Activated naive CD8-positive, alpha-beta T cell treated with anti-CD3 and anti-CD28 coated beads, Interleukin-2, amount 50 U/mL, for 24 hours (primary cell): ENCODE data around the gene INPP5K.
"Not testable (repeated sequence)": the region's sequence is repeated elsewhere in the genome, so short reads cannot be mapped to it uniquely, and the experiment has no call there.

Experiments
- ATAC-seq: fragments of 150-1000 bp; cut with Tn5 transposase; one replicate; pipeline ENCODE4 v1.10.0; 2021
- DNase-seq: peaks from one replicate; pipeline ENCODE4 v3.0.0; 2021
- H3K27ac Mint-ChIP-seq: one replicate; pipeline ENCODE4 v1.8.0; 2021; ENCODE audit warnings: mild to moderate bottlenecking, mixed read lengths
- H3K27me3 Mint-ChIP-seq: one replicate; pipeline ENCODE4 v1.8.0; 2021; ENCODE audit warnings: mixed read lengths
- H3K36me3 Mint-ChIP-seq: one replicate; pipeline ENCODE4 v1.8.0; 2021; ENCODE audit warnings: low read depth, mixed read lengths
- H3K4me1 Mint-ChIP-seq: one replicate; pipeline ENCODE4 v1.8.0; 2021; ENCODE audit warnings: mixed read lengths
- H3K4me3 Mint-ChIP-seq: one replicate; pipeline ENCODE4 v1.8.0; 2021; ENCODE audit warnings: mild to moderate bottlenecking, moderate library complexity, mixed read lengths
- H3K9me3 Mint-ChIP-seq: one replicate; pipeline ENCODE4 v1.8.0; 2021; ENCODE audit warnings: mixed read lengths

Gene INPP5K

GRCh38 chr17:1529863-1530262 is 13.5 kb upstream of the INPP5K start:
- H3K36me3 Mint-ChIP-seq = peaks cover 17% of the 10 kb centered on the region
- DNase-seq = no peak
- no peaks in the 10 kb centered on the region for H3K9me3 Mint-ChIP-seq
- ATAC-seq = no peak
- H3K4me1 Mint-ChIP-seq = no peaks in the 10 kb centered on the region
- H3K4me3 Mint-ChIP-seq = no peak overlapping the region
- H3K27me3 Mint-ChIP-seq = no peaks in the 10 kb centered on the region
- no peak overlapping the region for H3K27ac Mint-ChIP-seq

- H3K4me3 Mint-ChIP-seq, H3K27me3 Mint-ChIP-seq, DNase-seq, ATAC-seq, H3K27ac Mint-ChIP-seq, H3K9me3 Mint-ChIP-seq, H3K4me1 Mint-ChIP-seq: not testable (repeated sequence)
- H3K36me3 Mint-ChIP-seq = peaks cover 16% of the 10 kb centered on the region
These were observed 10.5 kb upstream of the INPP5K start for GRCh38 chr17:1526876-1527275.

DNA sequence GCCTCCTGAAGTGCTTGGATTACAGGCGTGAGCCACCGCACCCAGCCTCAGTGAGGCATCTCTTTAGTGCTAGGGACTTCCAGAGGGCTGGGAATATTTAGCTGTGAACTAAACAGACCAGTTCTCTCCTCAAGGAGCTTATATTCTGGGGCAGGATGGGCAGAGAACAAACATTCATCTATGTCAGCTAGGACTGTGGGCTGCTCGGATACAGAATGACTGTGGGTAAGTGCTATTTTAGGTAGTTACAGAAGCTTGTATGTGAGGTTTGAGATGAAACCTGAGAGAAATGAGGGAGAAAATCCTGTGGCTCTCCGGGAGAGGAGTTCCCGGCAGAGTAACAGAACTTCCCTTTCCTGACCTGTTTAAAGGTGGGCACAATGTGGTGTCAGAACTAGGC is 6.2 kb upstream of the INPP5K start:
- H3K36me3 Mint-ChIP-seq = peaks cover 10% of the 10 kb centered on the region
- H3K9me3 Mint-ChIP-seq = no peaks in the 10 kb centered on the region
- H3K4me1 Mint-ChIP-seq = peaks cover 10% of the 10 kb centered on the region
- ATAC-seq = no peak
- H3K4me3 Mint-ChIP-seq = no peak overlapping the region
- no peaks in the 10 kb centered on the region for H3K27me3 Mint-ChIP-seq
- DNase-seq = no peak
- H3K27ac Mint-ChIP-seq = no peak overlapping the region

- ATAC-seq (no peak), DNase-seq (no peak)
- Mint-ChIP-seq H3K27me3 (no peaks in the 10 kb centered on the region), H3K27ac (no peak overlapping the region), H3K36me3 (peaks cover 10% of the 10 kb centered on the region), H3K4me1 (peaks cover 12% of the 10 kb centered on the region), H3K9me3 (no peaks in the 10 kb centered on the region), H3K4me3 (no peak overlapping the region)
These were observed 4.8 kb upstream of the INPP5K start for GRCh38 chr17:1521086-1521640.

- Mint-ChIP-seq H3K9me3 (no peaks in the 10 kb centered on the region), H3K4me1 (peaks cover 22% of the 10 kb centered on the region), H3K27me3 (no peaks in the 10 kb centered on the region), H3K4me3 (no peak overlapping the region), H3K27ac (no peak overlapping the region), H3K36me3 (peaks cover 6% of the 10 kb centered on the region)
- DNase-seq (no peak), ATAC-seq (no peak)
These were observed 3.3 kb upstream of the INPP5K start for GRCh38 chr17:1519678-1520077.

- Mint-ChIP-seq H3K9me3 (no peaks in the 10 kb centered on the region), H3K27ac (no peak overlapping the region), H3K36me3 (peaks cover 6% of the 10 kb centered on the region), H3K4me1 (peaks cover 24% of the 10 kb centered on the region), H3K4me3 (peak overlapping the region; percentile 86), H3K27me3 (no peaks in the 10 kb centered on the region)
- ATAC-seq (no peak), DNase-seq (no peak)
These were observed 2.0 kb upstream of the INPP5K start for GRCh38 chr17:1518410-1518809.

GRCh38 chr17:1515640-1516387 is 598 bp downstream of the INPP5K start:
- Mint-ChIP-seq H3K9me3 (no peaks in the 10 kb centered on the region), H3K4me3 (peak overlapping the region; percentile 86), H3K27ac (peak overlapping the region; percentile 77), H3K27me3 (no peaks in the 10 kb centered on the region), H3K36me3 (peaks cover 3% of the 10 kb centered on the region), H3K4me1 (peaks cover 24% of the 10 kb centered on the region)
- DNase-seq = peak; percentile 38
- ATAC-seq = peak; percentile 1

DNA sequence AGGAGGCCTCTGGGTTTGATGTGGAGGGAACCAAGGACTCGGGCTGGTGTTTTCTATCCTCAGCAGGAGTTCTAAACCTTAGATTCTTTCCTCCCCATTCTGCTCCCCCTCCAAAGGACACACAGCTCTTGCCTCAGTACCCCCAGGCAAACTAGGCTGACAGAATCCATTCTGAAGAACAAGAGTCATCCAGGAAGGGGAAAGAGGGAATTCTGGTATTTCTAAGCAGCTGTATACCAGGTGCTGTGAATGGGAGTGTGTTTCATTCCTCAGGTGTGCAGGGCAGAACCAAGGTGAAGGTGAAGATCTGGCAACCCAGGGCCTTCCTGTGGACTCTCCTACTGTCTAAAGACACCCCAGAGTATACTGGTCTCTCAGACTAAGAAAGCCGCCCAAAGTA is 4.1 kb downstream of the INPP5K start:
- ATAC-seq = no peak
- H3K4me3 Mint-ChIP-seq = no peak overlapping the region
- H3K4me1 Mint-ChIP-seq = peaks cover 12% of the 10 kb centered on the region
- no peaks in the 10 kb centered on the region for H3K9me3 Mint-ChIP-seq
- no peak overlapping the region for H3K27ac Mint-ChIP-seq
- H3K27me3 Mint-ChIP-seq = no peaks in the 10 kb centered on the region
- peaks cover 5% of the 10 kb centered on the region for H3K36me3 Mint-ChIP-seq
- DNase-seq = no peak

- Mint-ChIP-seq H3K4me3 (no peak overlapping the region), H3K4me1 (peaks cover 12% of the 10 kb centered on the region), H3K27ac (no peak overlapping the region), H3K36me3 (peaks cover 5% of the 10 kb centered on the region), H3K9me3 (no peaks in the 10 kb centered on the region), H3K27me3 (no peaks in the 10 kb centered on the region)
- DNase-seq = no peak
- no peak for ATAC-seq
These were observed 4.6 kb downstream of the INPP5K start for GRCh38 chr17:1511756-1512321.

DNA sequence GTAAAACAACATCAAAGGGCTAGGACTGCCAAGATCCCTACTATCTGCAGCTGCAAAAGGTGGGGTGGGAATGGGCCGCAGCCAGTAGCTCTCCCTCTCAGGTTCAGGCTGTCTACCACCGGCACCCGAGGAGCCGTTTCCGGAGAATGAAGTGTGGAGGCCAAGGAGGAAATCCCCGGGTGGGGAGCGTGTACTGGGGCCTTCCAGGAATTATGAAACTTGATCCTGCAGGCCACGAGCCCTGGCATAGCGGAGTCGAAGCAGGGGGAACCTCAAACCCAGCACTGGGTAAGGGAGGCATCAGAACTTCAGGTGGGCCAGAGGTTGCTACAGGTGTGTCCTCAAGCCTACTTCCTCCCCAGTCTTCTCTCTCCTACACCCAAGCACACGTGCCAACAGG is 5.1 kb downstream of the INPP5K start:
- Mint-ChIP-seq H3K9me3 (no peaks in the 10 kb centered on the region), H3K4me3 (no peak overlapping the region), H3K36me3 (peaks cover 5% of the 10 kb centered on the region), H3K4me1 (peaks cover 12% of the 10 kb centered on the region), H3K27me3 (no peaks in the 10 kb centered on the region), H3K27ac (no peak overlapping the region)
- ATAC-seq (no peak), DNase-seq (no peak)

GRCh38 chr17:1509290-1509881 is 7.0 kb downstream of the INPP5K start:
- H3K27ac Mint-ChIP-seq = no peak overlapping the region
- no peak for ATAC-seq
- H3K9me3 Mint-ChIP-seq = no peaks in the 10 kb centered on the region
- no peak overlapping the region for H3K4me3 Mint-ChIP-seq
- H3K4me1 Mint-ChIP-seq = peaks cover 1% of the 10 kb centered on the region
- no peaks in the 10 kb centered on the region for H3K27me3 Mint-ChIP-seq
- H3K36me3 Mint-ChIP-seq = peaks cover 5% of the 10 kb centered on the region
- DNase-seq = no peak

- H3K36me3 Mint-ChIP-seq, H3K9me3 Mint-ChIP-seq, ATAC-seq, H3K4me3 Mint-ChIP-seq, H3K27me3 Mint-ChIP-seq, DNase-seq, H3K4me1 Mint-ChIP-seq, H3K27ac Mint-ChIP-seq: not testable (repeated sequence)
These were observed 7.7 kb downstream of the INPP5K start for GRCh38 chr17:1508709-1509108.

DNA sequence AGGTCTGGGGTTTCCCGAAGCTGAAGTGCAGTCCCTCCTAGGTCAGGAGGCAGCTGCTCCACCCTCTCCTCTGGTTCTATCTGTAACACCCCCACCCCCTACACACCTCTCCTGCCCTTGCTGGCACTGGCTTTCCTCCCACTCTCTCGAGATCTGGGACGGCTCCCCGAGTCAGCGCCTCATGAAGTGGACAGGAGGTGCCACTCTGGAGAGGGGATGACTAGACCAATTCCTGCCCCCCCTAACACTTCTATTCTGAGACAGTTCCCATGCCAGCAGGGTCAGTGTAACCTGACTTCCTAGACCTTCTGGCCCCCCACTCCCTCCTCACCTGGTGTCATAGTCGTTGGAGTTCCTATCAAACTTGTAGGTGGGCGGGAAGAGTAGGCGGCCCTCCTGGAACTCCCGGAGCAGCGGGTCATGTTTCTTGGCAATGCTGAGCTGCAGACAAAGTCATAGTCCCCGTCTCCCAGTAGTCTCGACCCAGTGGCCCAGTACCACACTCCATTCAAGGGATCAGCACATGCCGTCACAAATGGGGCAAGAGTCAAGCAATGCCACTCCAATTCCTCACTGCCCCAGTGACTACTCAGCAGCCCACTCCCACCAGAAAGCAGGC is 9.7 kb downstream of the INPP5K start:
- ATAC-seq (no peak), DNase-seq (no peak)
- no peak overlapping the region for H3K4me3 Mint-ChIP-seq
- no peaks in the 10 kb centered on the region for H3K9me3 Mint-ChIP-seq
- no peaks in the 10 kb centered on the region for H3K27me3 Mint-ChIP-seq
- peaks cover 8% of the 10 kb centered on the region for H3K36me3 Mint-ChIP-seq
- H3K27ac Mint-ChIP-seq = no peak overlapping the region
- H3K4me1 Mint-ChIP-seq = no peaks in the 10 kb centered on the region

DNA sequence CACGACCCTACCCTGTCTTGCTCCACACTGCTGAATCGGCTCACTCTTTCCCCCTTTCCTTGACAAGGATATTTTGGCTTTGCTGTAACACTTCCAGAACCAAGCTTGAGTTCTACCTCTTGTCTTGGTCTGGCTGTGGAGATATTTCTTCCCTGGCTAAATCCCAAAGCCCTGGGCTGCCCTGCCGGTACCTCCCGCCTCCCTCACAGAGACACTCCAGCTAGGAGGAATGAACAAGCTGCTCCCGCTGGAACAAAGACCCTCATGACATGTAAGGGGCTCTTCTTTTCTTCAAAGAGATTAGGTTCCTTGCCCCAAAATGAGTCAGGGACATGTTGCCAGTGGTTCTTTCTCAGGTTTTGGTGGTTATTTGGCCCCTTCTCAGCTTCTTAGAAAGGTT is 10.8 kb downstream of the INPP5K start:
- H3K36me3 Mint-ChIP-seq = peaks cover 8% of the 10 kb centered on the region
- DNase-seq = no peak
- ATAC-seq = no peak
- H3K27me3 Mint-ChIP-seq = no peaks in the 10 kb centered on the region
- no peak overlapping the region for H3K27ac Mint-ChIP-seq
- H3K9me3 Mint-ChIP-seq = no peaks in the 10 kb centered on the region
- H3K4me1 Mint-ChIP-seq = no peaks in the 10 kb centered on the region
- H3K4me3 Mint-ChIP-seq = no peak overlapping the region

- Mint-ChIP-seq H3K4me3 (no peak overlapping the region), H3K27me3 (no peaks in the 10 kb centered on the region), H3K36me3 (peaks cover 7% of the 10 kb centered on the region), H3K4me1 (no peaks in the 10 kb centered on the region), H3K27ac (no peak overlapping the region), H3K9me3 (no peaks in the 10 kb centered on the region)
- DNase-seq = no peak
- no peak for ATAC-seq
These were observed 11.5 kb downstream of the INPP5K start for GRCh38 chr17:1504866-1505265.
